ENCODE measurements around the gene ZNF610.

ZNF610 gene

GRCh38 chr19:52398081-52398441 lies 62.0 kb downstream of the ZNF610 start:
- DNase-seq: no peak

DNA sequence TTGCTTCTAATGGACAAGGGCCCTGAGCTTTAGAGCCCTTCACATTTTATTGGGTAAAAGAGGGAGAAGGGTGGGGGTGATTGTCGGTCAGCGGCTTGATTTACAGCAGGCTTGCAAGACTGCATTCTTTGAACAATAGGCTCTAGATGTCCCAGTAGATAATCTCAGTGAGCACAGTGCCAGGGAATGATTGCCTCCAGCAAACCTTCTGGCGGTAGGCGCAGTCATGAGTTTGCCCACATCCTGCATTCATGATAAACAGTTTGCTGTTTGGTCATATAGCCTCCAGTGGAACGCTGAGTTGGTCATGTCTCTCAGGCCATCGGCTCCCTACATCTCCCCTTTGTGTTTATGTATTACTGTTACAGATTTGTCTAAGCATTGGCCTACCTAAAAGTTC lies 74.2 kb downstream of the ZNF610 start:
- DNase-seq: no peak

GRCh38 chr19:52415711-52416110 lies 79.7 kb downstream of the ZNF610 start:
- DNase-seq: no peak

All from GOT3 (cell line).